Endothelial cell of umbilical vein (primary cell): ENCODE data around the gene PLA2R1. TPM values are rescaled to one million over a fixed set of nuclear protein-coding genes. Genes with fewer than 3 reads are reported as not detected.

ENCODE experiments used
- BruUV-seq: library from RNA; stranded (reverse); fragments of 400-500 nt; replicated peaks from 2 replicates; lab custom pipeline; 2021; lab: Mats Ljungman, UMichigan
- CTCF ChIA-PET: fragments of 300-600, 350-600 bp; sonication (Branson Sonifier 250); formaldehyde crosslinking; loops from one replicate; lab custom pipeline; 2021; ENCODE audit warnings: antibody characterized with exemption, inconsistent platforms; lab: Charles Lee
- POLR2A ChIA-PET: fragments of 300-600, 350-600 bp; sonication (Branson Sonifier 250); formaldehyde crosslinking; loops from one replicate; lab custom pipeline; 2021; ENCODE audit warnings: antibody characterized with exemption, inconsistent platforms; lab: Charles Lee
- DNase-seq: peaks from one replicate; pipeline ENCODE4 v3.0.0-alpha.2; 2011; ENCODE audit warnings: low read depth, low spot score
- FAIRE-seq: peaks from 2 replicates; lab custom pipeline; 2011; peaks lifted over from hg19 to GRCh38; lab: Jason Lieb, UNC
- H2AFZ ChIP-seq: 2 replicates; pipeline ENCODE4 v1.6.0; 2012; ENCODE audit warnings: low read depth, low read length, control low read depth, inconsistent platforms
- H3K27ac ChIP-seq: 2 replicates; pipeline ENCODE4 v1.5.1; 2011; ENCODE audit warnings: low read depth, mild to moderate bottlenecking, control low read depth, low read length, moderate library complexity; ENCODE audit not compliant: insufficient read depth
- H3K27me3 ChIP-seq, 2 experiments: 2 replicates each; pipeline versions ENCODE4 v1.6.0 to v1.6.1; 2011; ENCODE audit warnings: low read length in 2 of 2, mixed read lengths in 1 of 2; ENCODE audit not compliant: control insufficient read depth in 2 of 2, insufficient read depth in 2 of 2
- H3K36me3 ChIP-seq, 2 experiments: 2 replicates in 1 of 2; 3 replicates in 1 of 2; pipeline ENCODE4 v1.5.1; 2011; ENCODE audit warnings: low read length in 2 of 2, mild to moderate bottlenecking in 1 of 2, moderate library complexity in 1 of 2; ENCODE audit not compliant: control insufficient read depth in 2 of 2, insufficient read depth in 2 of 2; ENCODE audit errors: extremely low read depth in 1 of 2
- H3K4me1 ChIP-seq: 3 replicates; pipeline ENCODE4 v1.5.1; 2011; ENCODE audit warnings: mild to moderate bottlenecking, low read length; ENCODE audit not compliant: control insufficient read depth, insufficient read depth; ENCODE audit errors: extremely low read depth
- H3K4me2 ChIP-seq: 2 replicates; pipeline ENCODE4 v1.6.1; 2011; ENCODE audit warnings: low read length, control low read depth, mixed read lengths; ENCODE audit not compliant: insufficient read depth
- H3K4me3 ChIP-seq, 3 experiments: fragments of 200-600 bp in 1 of 3; sonication (generic), shearing (Covaris generic) in 1 of 3; replicated peaks in 1 of 3; 2 replicates each; pipeline ENCODE4 v1.5.1; 2011 to 2016; ENCODE audit warnings: control low read depth in 3 of 3, low read length in 3 of 3, mild to moderate bottlenecking in 2 of 3, inconsistent platforms in 1 of 3, low read depth in 1 of 3, moderate library complexity in 1 of 3; ENCODE audit not compliant: insufficient read depth in 1 of 3
- H3K79me2 ChIP-seq: 2 replicates; pipeline ENCODE4 v1.6.0; 2012; ENCODE audit warnings: low read length, inconsistent platforms; ENCODE audit not compliant: control insufficient read depth, insufficient read depth
- H3K9ac ChIP-seq: replicated peaks from 2 replicates; pipeline ENCODE3; 2011; ENCODE audit warnings: low read length, control low read depth; ENCODE audit not compliant: insufficient read depth; ENCODE audit errors: extremely low read depth
- H3K9me1 ChIP-seq: replicated peaks from 3 replicates; pipeline ENCODE4 v1.6.0; 2011; ENCODE audit warnings: mild to moderate bottlenecking, low read length; ENCODE audit not compliant: control insufficient read depth, insufficient read depth; ENCODE audit errors: extremely low read depth
- H3K9me3 ChIP-seq: replicated peaks from 2 replicates; pipeline ENCODE4 v1.5.1; 2012; ENCODE audit warnings: low read length, inconsistent platforms; ENCODE audit not compliant: control insufficient read depth, insufficient read depth
- H4K20me1 ChIP-seq: replicated peaks from 2 replicates; pipeline ENCODE3; 2011; ENCODE audit warnings: mild to moderate bottlenecking, low read length; ENCODE audit not compliant: control insufficient read depth, insufficient read depth; ENCODE audit errors: extremely low read depth
- CTCF ChIP-seq, 2 donors: IDR thresholded peaks; 1 replicate in 1 of 2; 2 replicates in 1 of 2; pipeline ENCODE4 v1.5.1; 2011; ENCODE audit warnings: low read length in 2 of 2, mild to moderate bottlenecking in 2 of 2, moderate library complexity in 2 of 2, control low read depth in 1 of 2, inconsistent platforms in 1 of 2, low read depth in 1 of 2; ENCODE audit not compliant: insufficient read depth in 1 of 2; ENCODE audit errors: extremely low read depth in 1 of 2
- EZH2 ChIP-seq: IDR thresholded peaks from 2 replicates; pipeline ENCODE4 v1.6.1; 2012; ENCODE audit warnings: borderline replicate concordance, low read depth, mild to moderate bottlenecking, moderate library complexity, low read length, inconsistent platforms; ENCODE audit not compliant: severe bottlenecking
- FOS ChIP-seq: IDR thresholded peaks from 2 replicates; pipeline ENCODE4 v1.6.1; 2011; ENCODE audit warnings: mild to moderate bottlenecking, low read length, moderate library complexity, borderline replicate concordance; ENCODE audit not compliant: insufficient read depth
- GATA2 ChIP-seq: IDR thresholded peaks from 2 replicates; pipeline ENCODE4 v1.7.0; 2011; ENCODE audit warnings: low read depth, mild to moderate bottlenecking, moderate library complexity, mixed read lengths, low read length; ENCODE audit not compliant: insufficient read length, insufficient read depth
- JUN ChIP-seq: IDR thresholded peaks from 2 replicates; pipeline ENCODE4 v1.6.1; 2011; ENCODE audit warnings: borderline replicate concordance, low read depth; ENCODE audit not compliant: insufficient read length, insufficient read depth
- MAX ChIP-seq: IDR thresholded peaks from 2 replicates; pipeline ENCODE4 v1.6.1; 2011; ENCODE audit not compliant: insufficient read depth, insufficient read length
- POLR2A ChIP-seq: IDR thresholded peaks from 2 replicates; pipeline ENCODE4 v1.6.1; 2012; ENCODE audit warnings: low read depth, mild to moderate bottlenecking, control low read depth, low read length
- POLR2AphosphoS5 ChIP-seq: IDR thresholded peaks from 2 replicates; pipeline ENCODE4 v1.6.1; 2012; ENCODE audit warnings: low read depth, mild to moderate bottlenecking, control low read depth, low read length, moderate library complexity; ENCODE audit not compliant: insufficient read depth
- dilution Hi-C: fragments of 300-500 bp; cut with MboI; formaldehyde crosslinking; loops from one replicate; pipeline ENCODE4 v1.15.0; 2019; ENCODE audit warnings: low sequenced_read_pairs; ENCODE audit not compliant: extremely low pct_ligation_motif_present
- intact Hi-C: fragments of 100-400 bp; cut with micrococcal nuclease; formaldehyde crosslinking; loops from one replicate; pipeline ENCODE4 v1.10.0; 2022
- polyA plus RNA-seq, 4 experiments: library from polyadenylated mRNA; depleted of rRNA in 3 of 4; stranded (reverse) in 3 of 4; unstranded in 1 of 4; fragments of >200 nt; gene quantifications; 2 replicates each; pipeline versions ENCODE4 v1.2.1 to v1.2.3, GENCODE V29; 2011 to 2012; ENCODE audit warnings: missing spikeins in 1 of 4
- total RNA-seq: library from RNA; stranded (reverse); gene quantifications from 2 replicates; pipeline ENCODE4 v1.2.3, GENCODE V29; 2021

PLA2R1 gene
- total and polyA plus RNA-seq, 2 donors (not counting 3 experiments of a cell fraction or from before 2014, with no cell fraction given), result 6.9 to 14.4 TPM

DNA sequence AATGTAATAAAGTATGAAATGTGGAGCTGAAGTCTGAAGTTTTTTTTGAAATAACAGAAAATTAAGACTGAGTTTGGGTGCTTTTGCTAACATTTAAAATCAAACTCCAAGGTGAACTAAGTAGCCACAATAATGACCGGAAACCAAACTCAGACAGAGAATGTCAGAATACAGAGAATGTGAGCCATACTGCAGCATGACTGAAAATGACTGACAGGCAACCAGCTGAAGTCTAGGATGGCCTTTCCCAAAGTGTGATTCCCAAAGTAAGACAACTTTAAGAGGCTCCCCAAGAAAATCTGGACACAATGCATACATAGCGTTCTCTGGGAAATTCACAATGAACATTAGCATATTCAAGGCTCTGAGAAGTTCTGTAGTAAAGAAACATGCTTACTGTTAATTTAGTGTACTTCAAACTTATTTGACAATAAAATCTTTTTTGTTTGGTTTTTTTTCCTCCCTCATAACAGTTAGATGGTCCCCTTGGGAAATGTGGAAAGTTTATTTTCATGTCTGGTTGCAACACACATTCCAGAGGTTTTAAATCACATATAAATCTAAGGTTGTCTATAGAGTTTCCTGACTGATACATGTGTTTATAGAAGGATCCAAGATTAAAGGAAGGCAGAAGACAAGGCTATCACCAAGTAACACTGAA lies 28.6 kb downstream of the PLA2R1 start:
- no peak overlapping the region for H2AFZ ChIP-seq
- no peaks in the 10 kb centered on the region for H3K9me3 ChIP-seq
- H3K36me3 ChIP-seq, result peaks cover 0 to 4% of the 10 kb centered on the region in 2 experiments
- no peaks in the 10 kb centered on the region for H4K20me1 ChIP-seq
- dilution Hi-C loops, result no loop called here
- no peaks in the 10 kb centered on the region for H3K9me1 ChIP-seq
- intact Hi-C loops, result no loop called here
- H3K4me2 ChIP-seq, result peak overlapping the region; percentile 25
- H3K9ac ChIP-seq, result no peak overlapping the region
- FAIRE-seq (peak; percentile 31), DNase-seq (peak; percentile 87)
- peak overlapping the region; percentile 72 for H3K27ac ChIP-seq
- H3K79me2 ChIP-seq, result no peaks in the 10 kb centered on the region
- POLR2A ChIA-PET, result no interaction called here
- peak; percentile 78 for TF ChIP-seq JUN
- peak; percentile 83 for TF ChIP-seq FOS
- TF ChIP-seq GATA2, result no peak
- TF ChIP-seq MAX, result no peak
- peaks cover 24% of the 10 kb centered on the region for H3K4me1 ChIP-seq
- CTCF ChIA-PET, result no interaction called here
- BruUV-seq, result TSS peak; percentile 21
- H3K27me3 ChIP-seq, result no peaks in the 10 kb centered on the region
- H3K4me3 ChIP-seq, result no peak overlapping the region

DNA sequence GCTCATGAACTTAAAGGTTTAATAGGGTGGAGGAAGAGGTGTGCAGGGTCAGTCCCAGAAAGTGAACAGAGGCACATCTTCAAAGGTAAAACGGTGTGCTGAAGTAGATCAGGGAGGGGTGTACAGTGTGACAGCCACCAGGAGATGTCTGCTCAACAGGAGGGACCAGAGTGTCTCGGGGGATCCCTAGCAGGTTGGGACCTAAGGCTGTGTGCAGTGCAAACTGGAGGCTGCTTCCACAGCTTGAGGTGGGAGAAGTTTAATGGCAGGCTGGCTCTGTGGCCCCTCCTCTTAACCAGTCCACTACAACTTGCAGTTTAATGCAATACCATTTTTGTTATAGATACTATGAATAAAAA lies 33.2 kb downstream of the PLA2R1 start:
- no TSS peak for BruUV-seq
- Histone ChIP-seq H4K20me1 (no peaks in the 10 kb centered on the region), H3K4me1 (peaks cover 13% of the 10 kb centered on the region), H3K4me2 (no peak overlapping the region), H3K4me3 (no peak overlapping the region), H3K79me2 (no peaks in the 10 kb centered on the region), H3K9me1 (no peaks in the 10 kb centered on the region), H3K27me3 (no peaks in the 10 kb centered on the region), H3K9me3 (no peaks in the 10 kb centered on the region), H2AFZ (no peak overlapping the region), H3K9ac (no peak overlapping the region), H3K36me3 (no peaks in the 10 kb centered on the region), H3K27ac (no peak overlapping the region)
- CTCF ChIA-PET, result interaction anchor here (1.4 kb wide), 3 partner anchors 9 to 941 kb away, joined by 3 to 12 read pairs (median 3); no protein-coding TSS in a partner anchor
- dilution Hi-C loops (no loop called here), intact Hi-C loops (no loop called here)
- POLR2A ChIA-PET, result no interaction called here
- TF ChIP-seq MAX, result no peak
- TF ChIP-seq FOS, result no peak
- TF ChIP-seq GATA2, result no peak
- TF ChIP-seq POLR2A, result no peak
- TF ChIP-seq JUN, result no peak
- no peak for TF ChIP-seq EZH2
- TF ChIP-seq POLR2AphosphoS5, result no peak
- no peak for TF ChIP-seq CTCF (IDR thresholded peaks at IDR 0.05; ENCODE audit: extremely low read depth in 1 of 2, insufficient read depth in 1 of 2, low read depth in 1 of 2, low read length in 2 of 2)
- DNase-seq, result no peak
- FAIRE-seq, result no peak
